Measurements from ENCODE around the gene PTPRM.

The PTPRM gene

GRCh38 chr18:8005870-8006569 lies 438.9 kb downstream of the PTPRM start:
- DNase-seq (ENCODE audit: low spot score): no peak

GRCh38 chr18:8006979-8007378 lies 439.9 kb downstream of the PTPRM start:
- DNase-seq (ENCODE audit: low spot score): no peak

GRCh38 chr18:8008033-8008432 lies 440.9 kb downstream of the PTPRM start:
- no peak for DNase-seq (ENCODE audit: low spot score)

GRCh38 chr18:8011361-8011760 lies 444.2 kb downstream of the PTPRM start:
- DNase-seq (ENCODE audit: low spot score): no peak

GRCh38 chr18:8011906-8012305 lies 444.8 kb downstream of the PTPRM start:
- DNase-seq (ENCODE audit: low spot score): no peak

- DNase-seq (ENCODE audit: low spot score): no peak
These were observed 451.7 kb downstream of the PTPRM start for GRCh38 chr18:8018701-8019331.

GRCh38 chr18:8019600-8019999 lies 452.5 kb downstream of the PTPRM start:
- DNase-seq (ENCODE audit: low spot score): no peak

- DNase-seq (ENCODE audit: low spot score): no peak
These were observed 453.2 kb downstream of the PTPRM start for GRCh38 chr18:8020132-8020846.

GRCh38 chr18:8029061-8029460 lies 461.9 kb downstream of the PTPRM start:
- no peak for DNase-seq (ENCODE audit: low spot score)

GRCh38 chr18:8029731-8030130 lies 462.6 kb downstream of the PTPRM start:
- no peak for DNase-seq (ENCODE audit: low spot score)

GRCh38 chr18:8030201-8030600 lies 463.1 kb downstream of the PTPRM start:
- DNase-seq (ENCODE audit: low spot score): no peak

- no peak for DNase-seq (ENCODE audit: low spot score)
These were observed 464.4 kb downstream of the PTPRM start for GRCh38 chr18:8031496-8031895.

GRCh38 chr18:8034674-8035073 lies 467.6 kb downstream of the PTPRM start:
- no peak for DNase-seq (ENCODE audit: low spot score)

GRCh38 chr18:8036551-8036950 lies 469.4 kb downstream of the PTPRM start:
- DNase-seq (ENCODE audit: low spot score): no peak

GRCh38 chr18:8037296-8037695 lies 470.2 kb downstream of the PTPRM start:
- no peak for DNase-seq (ENCODE audit: low spot score)

GRCh38 chr18:8040021-8040420 lies 472.9 kb downstream of the PTPRM start:
- DNase-seq (ENCODE audit: low spot score): no peak

- no peak for DNase-seq (ENCODE audit: low spot score)
These were observed 474.5 kb downstream of the PTPRM start for GRCh38 chr18:8041526-8042111.

- no peak for DNase-seq (ENCODE audit: low spot score)
These were observed 476.9 kb downstream of the PTPRM start for GRCh38 chr18:8044004-8044403.

- DNase-seq (ENCODE audit: low spot score): no peak
These were observed 478.2 kb downstream of the PTPRM start for GRCh38 chr18:8045160-8045883.

- no peak for DNase-seq (ENCODE audit: low spot score)
These were observed 478.8 kb downstream of the PTPRM start for GRCh38 chr18:8045884-8046281.

GRCh38 chr18:8046441-8046840 lies 479.3 kb downstream of the PTPRM start:
- DNase-seq (ENCODE audit: low spot score): no peak

GRCh38 chr18:8049147-8049546 lies 482.0 kb downstream of the PTPRM start:
- DNase-seq (ENCODE audit: low spot score): no peak

Measured in globus pallidus (tissue), 1 donor.